ENCODE measurements around the gene FOXD1. TPM values are rescaled to one million over a fixed set of nuclear protein-coding genes. Genes with fewer than 3 reads are reported as not detected.

FOXD1 gene
- total and polyA plus RNA-seq, 2 of the 8 experiments (the other 6 are each of a cell fraction or from before 2014, with no cell fraction given), result 0.11 to 1.1 TPM

GRCh38 chr5:73447530-73448462, 781 bp downstream of the FOXD1 start:
- TF ChIP-seq CTBP2 (IDR thresholded peaks at IDR 0.05; ENCODE audit: borderline replicate concordance, insufficient read depth, insufficient read length, low read length) (peak; percentile 12), GABPA (IDR thresholded peaks at IDR 0.05; ENCODE audit: borderline replicate concordance, insufficient read depth, low read length) (no peak), TBP (IDR thresholded peaks at IDR 0.05; ENCODE audit: low read depth, low read length) (0 out of 2 replicates have a peak, but pooled peaks have one; percentile 23), CBX5 (IDR thresholded peaks at IDR 0.05; ENCODE audit: low read depth, low read length) (no peak), ASH2L (IDR thresholded peaks at IDR 0.05; ENCODE audit: low read length) (peak; percentile 5), SUZ12 (IDR thresholded peaks at IDR 0.05; ENCODE audit: low read length) (peak; percentile 70), EZH2 (IDR thresholded peaks at IDR 0.05; ENCODE audit: low read depth, low read length, severe bottlenecking) (peak; percentile 5), KDM4A (IDR thresholded peaks at IDR 0.05; ENCODE audit: low read depth, low read length, severe bottlenecking) (peak; percentile 7), EP300 (IDR thresholded peaks at IDR 0.05; ENCODE audit: borderline replicate concordance in 1 of 2, low read depth in 2 of 2, low read length in 2 of 2) (peak in 1 of 2 experiments; percentile 21; a peak in 1 of 3 replicates), KDM5A (IDR thresholded peaks at IDR 0.05; ENCODE audit: low read length) (no peak)
- Histone ChIP-seq H3K18ac (ENCODE audit: extremely low read depth, low read length) (no peak overlapping the region), H4K5ac (ENCODE audit: insufficient read length, low read depth, low read length) (no peak overlapping the region), H3K4me3 (ENCODE audit: extremely low read depth in 1 of 4, insufficient read depth in 2 of 4, low read depth in 3 of 4, low read length in 4 of 4) (peak overlapping the region; percentile 22 to 62 (median 38)), H2AK5ac (ENCODE audit: low read depth, low read length) (no peak overlapping the region), H2BK15ac (ENCODE audit: low read length) (no peak overlapping the region), H3K36me3 (ENCODE audit: control insufficient read depth in 2 of 4, insufficient read depth in 4 of 4, low read length in 3 of 4) (no peaks in the 10 kb centered on the region), H2AFZ (ENCODE audit: low read length) (no peak overlapping the region), H3K79me1 (ENCODE audit: low read depth, low read length) (no peaks in the 10 kb centered on the region), H2BK120ac (replicated peaks; ENCODE audit: low read depth, low read length) (no peak overlapping the region), H3K23me2 (ENCODE audit: low read depth, low read length) (peaks cover 12% of the 10 kb centered on the region; the same call in 1 of the 2 replicates), H3K27ac (ENCODE audit: low read depth, low read length) (no peak overlapping the region), H4K91ac (replicated peaks; ENCODE audit: insufficient read length, low read length) (no peak overlapping the region), H3K4me2 (ENCODE audit: insufficient read depth in 1 of 2, low read depth in 2 of 2, low read length in 2 of 2) (peak overlapping the region; percentile 65 to 93), H3K23ac (ENCODE audit: insufficient read length) (no peak overlapping the region), H3K14ac (ENCODE audit: insufficient read length) (no peak overlapping the region), H3K9me3 (ENCODE audit: insufficient read depth in 2 of 2, low read depth in 1 of 2, low read length in 1 of 2) (no peaks in the 10 kb centered on the region), H3K4me1 (replicated peaks in 1 of 4; ENCODE audit: control insufficient read depth in 3 of 4, insufficient read depth in 4 of 4, low read length in 3 of 4) (peaks cover 6 to 19% (median 10%) of the 10 kb centered on the region in 4 experiments), H4K8ac (ENCODE audit: extremely low read depth, insufficient read depth, low read length) (no peak overlapping the region), H3K9ac (replicated peaks in 1 of 4; ENCODE audit: extremely low read depth in 1 of 4, low read depth in 3 of 4, low read length in 3 of 4) (no peak overlapping the region), H2BK12ac (ENCODE audit: low read depth, low read length) (no peak overlapping the region), H2BK20ac (ENCODE audit: low read length) (no peak overlapping the region), H4K20me1 (replicated peaks in 1 of 2; ENCODE audit: control insufficient read depth in 1 of 2, insufficient read depth in 2 of 2, low read length in 2 of 2) (peaks cover 3 to 6% of the 10 kb centered on the region in 2 experiments), H3K56ac (replicated peaks; ENCODE audit: insufficient read length, low read depth, low read length) (no peak overlapping the region), H2BK5ac (ENCODE audit: low read depth, low read length) (no peak overlapping the region), H3K27me3 (replicated peaks in 1 of 4; ENCODE audit: control insufficient read depth in 3 of 4, extremely low read depth in 1 of 4, insufficient read depth in 3 of 4, low read length in 3 of 4) (peaks cover 67 to 94% (median 80%) of the 10 kb centered on the region in 4 experiments), H3K79me2 (ENCODE audit: control insufficient read depth in 1 of 2, insufficient read depth in 2 of 2, low read length in 2 of 2) (no peaks in the 10 kb centered on the region), H3K4ac (replicated peaks; ENCODE audit: insufficient read length, low read depth, low read length) (no peak overlapping the region)
- CTCF ChIA-PET (ENCODE audit: partially characterized antibody), result interaction anchor here (0.6 to 2.4 kb wide), 12 partner anchors 13 to 232 kb away, joined by 3 to 12 read pairs (median 4); no protein-coding TSS in a partner anchor
- FAIRE-seq (no peak), DNase-seq (ENCODE audit: low read depth in 1 of 2, low spot score in 2 of 2) (peak in 1 of 2 experiments; percentile 78)
- POLR2A ChIA-PET (ENCODE audit: partially characterized antibody), result interaction anchor here (0.9 to 2.7 kb wide), 8 partner anchors 10 to 51 kb away, joined by 3 to 19 read pairs (median 4); partner anchors contain the start of gene BTF3
- WGBS, 2 experiments (ENCODE audit: extremely low coverage in 1 of 2, insufficient coverage in 1 of 2, insufficient read length in 1 of 2, insufficient replicate concordance in 2 of 2, low coverage in 1 of 2, low lambda C conversion rate in 2 of 2, missing lambda C conversion rate in 1 of 2), result 3% methylated on average over 32 of the region's 127 CpGs; no CpG with 5 or more reads in 1 of the 2 experiments

Data from H1 (cell line).